Tibial nerve (tissue), 4 donors: ENCODE measurements around the gene NDUFS7. TPM values are rescaled to one million over a fixed set of nuclear protein-coding genes. Genes with fewer than 3 reads are reported as not detected.

Experiments
- DNase-seq, 2 donors: peaks; one replicate each; pipeline ENCODE4 v3.0.0-alpha.2; 2019; ENCODE audit warnings: low spot score in 2 of 2
- H3K27ac ChIP-seq, 4 donors: fragments of 200-600 bp; sonication (generic) in 3 of 4; one replicate each; pipeline ENCODE4 v1.5.1; 2017 to 2019; ENCODE audit warnings: mild to moderate bottlenecking in 1 of 4
- H3K27me3 ChIP-seq, 2 donors: fragments of 200-600 bp; sonication (generic) in 1 of 2; one replicate each; pipeline versions ENCODE4 v1.5.1 to v1.6.0; 2017 to 2019
- H3K36me3 ChIP-seq, 3 donors: fragments of 200-600 bp; sonication (generic); one replicate each; pipeline ENCODE4 v1.5.1; 2018 to 2019
- H3K4me1 ChIP-seq, 4 donors: fragments of 200-600 bp; sonication (generic) in 3 of 4; one replicate each; pipeline ENCODE4 v1.5.1; 2017 to 2019
- H3K4me3 ChIP-seq, 4 donors: fragments of 200-600 bp; sonication (generic) in 3 of 4; one replicate each; pipeline ENCODE4 v1.5.1; 2017 to 2019; ENCODE audit warnings: mild to moderate bottlenecking in 1 of 4, moderate library complexity in 1 of 4
- H3K9me3 ChIP-seq, 4 donors: fragments of 200-600 bp; sonication (generic) in 3 of 4; one replicate each; pipeline ENCODE4 v1.5.1; 2017 to 2019
- CTCF ChIP-seq, 5 experiments: fragments of 200-600 bp in 3 of 5; fragments of 450-650 bp in 2 of 5; sonication (generic) in 3 of 5; IDR thresholded peaks; one replicate each; pipeline ENCODE4 v1.5.1; 2016 to 2019; ENCODE audit warnings: antibody characterized with exemption in 5 of 5, mild to moderate bottlenecking in 3 of 5, moderate library complexity in 2 of 5
- EP300 ChIP-seq, 2 donors: sonication (generic); formaldehyde crosslinking; IDR thresholded peaks; one replicate each; pipeline ENCODE4 v1.6.1; 2017; ENCODE audit warnings: antibody characterized with exemption in 2 of 2, mild to moderate bottlenecking in 1 of 2
- POLR2A ChIP-seq, 2 donors: fragments of 450-650 bp; IDR thresholded peaks; one replicate each; pipeline ENCODE4 v1.6.1; 2017; ENCODE audit warnings: antibody characterized with exemption in 2 of 2, mild to moderate bottlenecking in 2 of 2, moderate library complexity in 2 of 2
- WGBS, 2 donors: methylation state at CpG; one replicate each; pipeline ENCODE4 v1.1.5; 2018; 5-methylcytosine and 5-hydroxymethylcytosine counted together
- total RNA-seq, 4 donors: library from RNA; depleted of rRNA; stranded (reverse); fragments of >200 nt; gene quantifications; one replicate each; pipeline ENCODE4 v1.1.0, GENCODE V29; 2016

NDUFS7 gene
- total RNA-seq, 4 donors from 2014 or later = 146 to 162 (median 151) TPM

GRCh38 chr19:1356508-1356865 is 27.2 kb upstream of the NDUFS7 start:
- Histone ChIP-seq H3K4me1 (peaks cover 0 to 42% (median 18%) of the 10 kb centered on the region in 4 donors), H3K27ac (peak overlapping the region in 1 of 4 donors; percentile 98), H3K9me3 (no peaks in the 10 kb centered on the region), H3K36me3 (peaks cover 0 to 37% (median 0%) of the 10 kb centered on the region in 3 donors), H3K27me3 (no peaks in the 10 kb centered on the region), H3K4me3 (no peak overlapping the region)
- no peak for TF ChIP-seq CTCF (IDR thresholded peaks at IDR 0.05)
- no peak for TF ChIP-seq EP300 (IDR thresholded peaks at IDR 0.05)
- TF ChIP-seq POLR2A (IDR thresholded peaks at IDR 0.05) = no peak
- no peak for DNase-seq
- 46 to 47% methylated on average over 3 of the region's 3 CpGs for WGBS, 2 donors

GRCh38 chr19:1357531-1358109 is 26.1 kb upstream of the NDUFS7 start:
- Histone ChIP-seq H3K36me3 (peaks cover 0 to 48% (median 0%) of the 10 kb centered on the region in 3 donors), H3K4me1 (peaks cover 0 to 53% (median 28%) of the 10 kb centered on the region in 4 donors)
- 87% methylated on average over 24 of the region's 24 CpGs for WGBS, 2 donors

GRCh38 chr19:1360126-1360817 is 23.4 kb upstream of the NDUFS7 start:
- 54 to 65% methylated on average over 25 to 30 of the region's 30 CpGs for WGBS, 2 donors
- H3K27ac ChIP-seq = peak overlapping the region; percentile 50 to 86 (median 66)

More at GRCh38 chr19:1357531-1358109, 26.1 kb upstream of the NDUFS7 start:
- Histone ChIP-seq H3K27ac (no peak overlapping the region), H3K27me3 (no peaks in the 10 kb centered on the region), H3K9me3 (no peaks in the 10 kb centered on the region), H3K4me3 (no peak overlapping the region)
- TF ChIP-seq POLR2A (IDR thresholded peaks at IDR 0.05) (no peak), CTCF (IDR thresholded peaks at IDR 0.05) (no peak), EP300 (IDR thresholded peaks at IDR 0.05) (no peak)
- DNase-seq = no peak

GRCh38 chr19:1360818-1361461 is 22.8 kb upstream of the NDUFS7 start:
- Histone ChIP-seq H3K27ac (peak overlapping the region; percentile 50 to 86 (median 66)), H3K27me3 (no peaks in the 10 kb centered on the region), H3K9me3 (no peaks in the 10 kb centered on the region), H3K36me3 (peaks cover 0 to 80% (median 5%) of the 10 kb centered on the region in 3 donors), H3K4me1 (peaks cover 0 to 45% (median 26%) of the 10 kb centered on the region in 4 donors), H3K4me3 (peak overlapping the region; percentile 0 to 37 (median 6))
- peak; percentile 42 to 55 for DNase-seq
- 13 to 23% methylated on average over 20 to 29 of the region's 31 CpGs for WGBS, 2 donors
- TF ChIP-seq CTCF (IDR thresholded peaks at IDR 0.05) (peak in 1 of 5 experiments; percentile 26), EP300 (IDR thresholded peaks at IDR 0.05) (peak; percentile 45 to 62), POLR2A (IDR thresholded peaks at IDR 0.05) (no peak)

More at GRCh38 chr19:1360126-1360817, 23.4 kb upstream of the NDUFS7 start:
- H3K9me3 ChIP-seq = no peaks in the 10 kb centered on the region
- H3K36me3 ChIP-seq = peaks cover 0 to 74% (median 5%) of the 10 kb centered on the region in 3 donors
- peak overlapping the region in 2 of 4 donors; percentile 0 to 37 for H3K4me3 ChIP-seq
- peaks cover 0 to 49% (median 28%) of the 10 kb centered on the region in 4 donors for H3K4me1 ChIP-seq
- no peaks in the 10 kb centered on the region for H3K27me3 ChIP-seq
- no peak for DNase-seq
- TF ChIP-seq EP300 (IDR thresholded peaks at IDR 0.05) (no peak), POLR2A (IDR thresholded peaks at IDR 0.05) (no peak), CTCF (IDR thresholded peaks at IDR 0.05) (no peak)
